GM12801 (cell line): ENCODE results near the gene DMXL2.

Experiments
- TF ChIP-seq, protein P1 (sequence below): IDR thresholded peaks from one replicate; pipeline ENCODE4 v1.5.1; 2011; ENCODE audit warnings: control low read depth; ENCODE audit not compliant: insufficient read length; ENCODE audit errors: extremely low read depth

DMXL2 gene

DNA sequence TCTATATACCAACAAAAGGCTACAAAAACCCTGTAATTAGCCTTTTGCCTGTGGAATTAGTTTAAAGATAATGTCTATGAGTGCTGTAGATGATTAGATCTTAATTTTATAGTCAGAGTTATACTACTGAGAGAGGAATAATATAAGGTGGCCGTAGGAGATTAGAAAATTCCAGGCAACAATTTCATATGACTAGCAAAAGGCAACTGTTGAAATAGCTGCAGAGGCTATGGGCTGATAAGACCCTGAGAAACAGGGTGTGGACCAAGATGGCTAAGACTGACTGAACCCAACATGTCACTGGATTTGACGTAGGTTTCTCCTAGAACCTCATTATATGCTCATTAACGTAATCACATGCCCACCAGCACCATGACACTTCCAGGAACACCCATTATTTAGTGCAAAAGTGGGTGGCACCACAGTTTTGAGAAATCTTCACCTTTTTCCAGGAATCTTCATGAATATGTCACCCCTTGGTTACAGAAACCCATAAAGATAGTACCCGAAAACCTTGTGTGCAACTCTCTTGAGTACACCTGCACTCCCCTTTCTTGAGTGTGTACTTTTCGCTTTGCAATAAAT lies 29.6 kb upstream of the DMXL2 start:
- TF ChIP-seq, protein P1, sequence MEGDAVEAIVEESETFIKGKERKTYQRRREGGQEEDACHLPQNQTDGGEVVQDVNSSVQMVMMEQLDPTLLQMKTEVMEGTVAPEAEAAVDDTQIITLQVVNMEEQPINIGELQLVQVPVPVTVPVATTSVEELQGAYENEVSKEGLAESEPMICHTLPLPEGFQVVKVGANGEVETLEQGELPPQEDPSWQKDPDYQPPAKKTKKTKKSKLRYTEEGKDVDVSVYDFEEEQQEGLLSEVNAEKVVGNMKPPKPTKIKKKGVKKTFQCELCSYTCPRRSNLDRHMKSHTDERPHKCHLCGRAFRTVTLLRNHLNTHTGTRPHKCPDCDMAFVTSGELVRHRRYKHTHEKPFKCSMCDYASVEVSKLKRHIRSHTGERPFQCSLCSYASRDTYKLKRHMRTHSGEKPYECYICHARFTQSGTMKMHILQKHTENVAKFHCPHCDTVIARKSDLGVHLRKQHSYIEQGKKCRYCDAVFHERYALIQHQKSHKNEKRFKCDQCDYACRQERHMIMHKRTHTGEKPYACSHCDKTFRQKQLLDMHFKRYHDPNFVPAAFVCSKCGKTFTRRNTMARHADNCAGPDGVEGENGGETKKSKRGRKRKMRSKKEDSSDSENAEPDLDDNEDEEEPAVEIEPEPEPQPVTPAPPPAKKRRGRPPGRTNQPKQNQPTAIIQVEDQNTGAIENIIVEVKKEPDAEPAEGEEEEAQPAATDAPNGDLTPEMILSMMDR: no peak

DNA sequence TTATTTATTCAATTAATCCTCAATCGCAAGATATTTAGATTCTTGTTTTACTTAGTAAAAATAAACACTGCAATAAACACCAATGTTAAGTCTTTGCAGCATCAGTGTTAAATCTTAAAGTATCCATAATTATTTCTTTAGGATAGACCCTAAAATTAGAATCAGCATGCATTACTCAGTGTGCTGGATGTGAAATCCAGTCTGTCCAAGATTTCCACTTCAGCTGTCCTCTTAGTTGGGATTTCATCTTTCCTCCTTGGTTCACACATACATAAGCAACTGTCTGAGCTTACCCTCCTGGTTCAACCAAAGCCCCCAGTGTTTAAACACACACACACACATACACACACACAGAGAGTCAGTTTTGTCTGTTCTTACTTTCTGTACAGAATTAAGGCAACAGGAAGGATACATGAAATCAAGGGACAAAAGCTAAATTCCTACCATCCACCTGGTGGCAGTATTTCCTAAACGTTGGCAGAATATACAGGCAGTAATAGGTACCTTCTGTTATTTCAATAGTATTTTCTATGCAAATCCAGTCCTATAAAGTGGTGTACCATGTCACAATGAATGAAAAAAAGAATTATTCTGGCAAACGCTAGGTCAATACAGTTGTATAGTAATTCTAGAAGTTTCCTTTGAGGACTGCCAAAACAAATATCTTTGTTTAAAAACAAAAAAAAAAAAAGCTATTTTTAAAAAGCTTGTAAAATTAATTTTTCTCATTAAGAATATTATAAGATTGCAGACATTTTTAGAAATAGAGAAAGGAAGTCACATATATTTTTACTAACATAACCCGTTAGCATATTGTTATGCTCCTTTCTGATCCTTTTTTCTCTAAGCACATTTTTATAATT lies 27.3 kb upstream of the DMXL2 start:
- TF ChIP-seq, protein P1: no peak

DNA sequence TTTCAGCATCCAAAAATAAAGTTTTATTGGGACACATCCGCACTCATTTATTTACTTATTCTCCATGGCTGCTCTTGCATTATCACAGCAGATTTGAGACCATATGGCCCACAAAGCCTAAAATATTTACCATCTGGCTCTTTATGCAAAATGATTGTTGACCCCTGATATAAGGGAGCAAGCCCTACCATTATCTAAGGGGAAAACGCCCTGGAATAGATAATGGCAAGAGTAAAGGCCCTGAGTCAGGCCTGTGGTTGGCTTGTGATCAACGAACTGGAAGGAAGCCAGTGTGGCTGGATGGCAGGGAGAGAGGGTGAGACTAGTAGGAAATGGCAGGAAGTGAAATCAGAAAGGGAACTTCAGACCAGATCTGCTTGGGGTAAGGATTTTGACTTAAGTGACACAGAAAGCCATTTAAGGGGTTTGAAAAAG lies 24.6 kb upstream of the DMXL2 start:
- TF ChIP-seq, protein P1: no peak

DNA sequence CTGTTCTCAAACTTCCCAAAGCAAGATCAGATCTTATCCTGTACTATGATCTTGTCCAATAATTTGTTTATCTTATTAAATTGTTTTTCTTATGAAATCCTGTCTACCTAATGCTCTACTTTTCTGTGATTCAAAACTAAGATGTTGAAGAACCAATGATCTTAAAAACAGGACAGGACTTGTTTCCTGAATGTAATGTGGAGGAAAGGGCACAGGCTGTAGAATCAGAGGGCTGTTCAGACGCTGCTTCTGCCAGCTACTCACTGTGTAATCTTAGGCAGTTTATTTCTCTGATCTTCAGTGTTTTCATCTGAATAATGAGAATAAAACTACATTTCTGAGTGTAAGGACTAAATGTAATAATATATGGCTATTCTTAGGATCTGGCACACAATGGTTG lies 20.1 kb upstream of the DMXL2 start:
- TF ChIP-seq, protein P1: no peak

DNA sequence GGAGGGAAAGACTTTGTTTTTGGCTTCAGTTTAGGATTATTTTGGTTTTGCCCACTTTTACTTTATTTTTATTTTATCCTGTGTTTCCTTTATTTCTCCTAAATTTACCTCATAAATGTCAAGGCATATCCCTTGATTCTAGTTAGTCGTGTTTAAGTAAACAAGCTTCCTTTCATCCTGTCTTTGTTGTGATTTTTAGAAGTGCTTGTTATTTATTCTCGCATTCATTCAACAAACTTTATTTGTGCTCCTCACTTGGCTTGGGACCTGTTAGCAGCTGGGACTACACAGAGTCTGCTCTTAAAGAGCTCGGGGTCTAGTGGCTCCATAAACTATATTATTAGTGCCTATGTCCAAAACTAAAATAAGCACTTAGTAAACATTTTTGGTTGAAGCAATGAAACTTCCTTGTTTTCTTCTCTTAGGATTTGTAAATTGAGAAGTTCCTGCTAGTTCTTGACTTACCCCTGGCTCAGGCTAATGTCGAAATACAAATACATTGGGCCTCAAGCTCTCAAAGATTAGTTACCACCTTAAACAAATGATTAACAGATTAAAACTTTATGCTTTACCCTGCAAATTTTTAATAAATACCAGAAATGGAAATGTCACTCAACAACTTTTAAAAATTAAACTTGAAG lies 19.0 kb upstream of the DMXL2 start:
- TF ChIP-seq, protein P1: no peak

DNA sequence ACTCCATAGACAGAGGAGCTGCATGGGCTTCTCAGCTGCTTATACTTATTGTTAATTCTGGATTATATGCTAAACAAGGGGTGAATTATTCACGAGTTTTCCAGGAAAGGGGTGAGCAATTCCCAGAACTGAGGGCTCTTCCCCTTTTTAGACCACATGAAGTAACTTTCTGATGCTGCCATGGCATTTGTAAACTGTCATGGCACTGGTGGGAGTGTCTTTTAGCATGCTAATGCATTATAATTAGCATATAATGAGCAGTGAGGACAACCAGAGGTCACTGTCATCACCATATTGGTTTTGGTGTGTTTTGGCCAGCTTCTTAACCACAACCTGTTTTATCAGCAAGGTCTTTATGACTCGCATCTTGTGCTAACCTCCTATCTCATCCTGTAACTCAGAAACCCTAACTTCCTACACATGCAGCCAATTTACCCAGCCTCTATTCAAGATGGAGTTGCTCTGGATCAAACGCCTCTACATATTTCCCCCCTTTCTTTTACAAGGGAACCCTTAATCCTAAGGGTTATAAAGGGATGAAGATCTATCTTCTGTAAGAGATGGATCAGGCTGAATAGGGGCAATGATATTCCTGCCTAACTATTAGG lies 12.1 kb upstream of the DMXL2 start:
- TF ChIP-seq, protein P1: no peak

DNA sequence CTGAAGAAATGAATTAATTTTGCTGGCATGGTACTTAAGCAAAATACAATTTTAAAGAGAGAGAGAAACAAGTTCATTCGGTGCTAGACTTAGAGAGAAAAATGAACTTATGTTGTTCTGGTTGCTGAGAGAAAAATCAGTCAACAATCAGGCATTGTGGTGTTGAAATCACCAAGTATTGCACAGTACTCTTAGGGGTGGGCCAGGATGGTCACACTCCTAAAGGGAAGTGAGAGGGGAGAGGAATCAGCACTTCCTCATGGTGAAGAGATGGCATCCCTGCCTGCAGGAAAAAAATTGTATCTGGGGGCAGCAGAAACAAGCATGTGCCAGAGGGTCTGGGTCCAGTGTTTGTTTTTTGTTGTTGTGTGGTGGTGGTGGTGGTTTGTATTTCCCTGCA lies 7.0 kb upstream of the DMXL2 start:
- TF ChIP-seq, protein P1: no peak
